ENCODE data around the gene NDRG3.

DNA sequence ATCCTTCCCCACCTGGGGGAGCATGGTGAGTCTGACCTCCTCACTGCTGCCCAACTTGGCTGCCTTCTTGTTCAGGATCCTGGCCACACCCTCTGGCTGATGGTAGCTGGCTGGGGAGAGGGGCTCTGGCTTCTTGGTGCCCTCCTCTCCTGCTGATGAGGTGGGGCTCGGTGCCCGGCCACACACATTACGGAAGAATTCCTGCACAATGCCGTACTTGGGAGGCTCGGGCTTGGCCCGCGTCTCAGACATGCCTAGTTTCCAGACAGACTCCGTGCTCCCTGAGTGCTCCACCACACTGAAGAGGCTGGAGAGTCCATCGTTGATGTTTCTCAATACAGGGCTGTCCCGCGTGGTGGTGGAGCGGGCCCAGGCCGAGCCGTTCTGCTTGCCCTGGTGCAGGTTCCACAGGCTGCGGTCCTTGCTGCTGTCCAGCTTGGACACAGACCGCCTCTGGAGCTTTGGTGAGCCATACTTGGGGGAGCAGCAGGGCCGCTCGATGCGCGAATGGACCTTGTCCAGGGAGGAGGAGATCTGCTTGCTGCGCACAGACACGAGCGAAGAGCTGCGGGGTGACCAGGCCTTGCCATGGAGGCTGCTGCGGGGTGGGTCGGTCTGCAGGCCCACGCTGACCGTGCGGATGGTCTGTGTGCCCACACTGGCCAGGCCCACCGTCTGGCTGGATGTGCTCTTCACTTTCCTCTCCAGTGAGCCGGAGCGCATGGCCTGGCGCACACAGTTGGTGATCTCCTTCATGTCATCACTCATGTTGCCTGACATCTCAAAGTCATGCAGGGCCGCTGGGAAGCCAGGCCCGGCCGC, 47.6 kb upstream of the NDRG3 start:
- TF ChIP-seq SMC3 (IDR thresholded peaks at IDR 0.05; ENCODE audit: low read depth, low read length), result no peak
- TF ChIP-seq, protein P1, sequence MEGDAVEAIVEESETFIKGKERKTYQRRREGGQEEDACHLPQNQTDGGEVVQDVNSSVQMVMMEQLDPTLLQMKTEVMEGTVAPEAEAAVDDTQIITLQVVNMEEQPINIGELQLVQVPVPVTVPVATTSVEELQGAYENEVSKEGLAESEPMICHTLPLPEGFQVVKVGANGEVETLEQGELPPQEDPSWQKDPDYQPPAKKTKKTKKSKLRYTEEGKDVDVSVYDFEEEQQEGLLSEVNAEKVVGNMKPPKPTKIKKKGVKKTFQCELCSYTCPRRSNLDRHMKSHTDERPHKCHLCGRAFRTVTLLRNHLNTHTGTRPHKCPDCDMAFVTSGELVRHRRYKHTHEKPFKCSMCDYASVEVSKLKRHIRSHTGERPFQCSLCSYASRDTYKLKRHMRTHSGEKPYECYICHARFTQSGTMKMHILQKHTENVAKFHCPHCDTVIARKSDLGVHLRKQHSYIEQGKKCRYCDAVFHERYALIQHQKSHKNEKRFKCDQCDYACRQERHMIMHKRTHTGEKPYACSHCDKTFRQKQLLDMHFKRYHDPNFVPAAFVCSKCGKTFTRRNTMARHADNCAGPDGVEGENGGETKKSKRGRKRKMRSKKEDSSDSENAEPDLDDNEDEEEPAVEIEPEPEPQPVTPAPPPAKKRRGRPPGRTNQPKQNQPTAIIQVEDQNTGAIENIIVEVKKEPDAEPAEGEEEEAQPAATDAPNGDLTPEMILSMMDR (IDR thresholded peaks at IDR 0.05), result no peak
- TF ChIP-seq, protein P2, sequence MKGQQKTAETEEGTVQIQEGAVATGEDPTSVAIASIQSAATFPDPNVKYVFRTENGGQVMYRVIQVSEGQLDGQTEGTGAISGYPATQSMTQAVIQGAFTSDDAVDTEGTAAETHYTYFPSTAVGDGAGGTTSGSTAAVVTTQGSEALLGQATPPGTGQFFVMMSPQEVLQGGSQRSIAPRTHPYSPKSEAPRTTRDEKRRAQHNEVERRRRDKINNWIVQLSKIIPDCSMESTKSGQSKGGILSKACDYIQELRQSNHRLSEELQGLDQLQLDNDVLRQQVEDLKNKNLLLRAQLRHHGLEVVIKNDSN (IDR thresholded peaks at IDR 0.05; ENCODE audit: borderline replicate concordance, low read depth), result no peak
- no peak for TF ChIP-seq EZH2phosphoT487 (IDR thresholded peaks at IDR 0.05; ENCODE audit: borderline replicate concordance, low read depth)
- no peak for TF ChIP-seq JUND (IDR thresholded peaks at IDR 0.05)
- TF ChIP-seq, protein P3, sequence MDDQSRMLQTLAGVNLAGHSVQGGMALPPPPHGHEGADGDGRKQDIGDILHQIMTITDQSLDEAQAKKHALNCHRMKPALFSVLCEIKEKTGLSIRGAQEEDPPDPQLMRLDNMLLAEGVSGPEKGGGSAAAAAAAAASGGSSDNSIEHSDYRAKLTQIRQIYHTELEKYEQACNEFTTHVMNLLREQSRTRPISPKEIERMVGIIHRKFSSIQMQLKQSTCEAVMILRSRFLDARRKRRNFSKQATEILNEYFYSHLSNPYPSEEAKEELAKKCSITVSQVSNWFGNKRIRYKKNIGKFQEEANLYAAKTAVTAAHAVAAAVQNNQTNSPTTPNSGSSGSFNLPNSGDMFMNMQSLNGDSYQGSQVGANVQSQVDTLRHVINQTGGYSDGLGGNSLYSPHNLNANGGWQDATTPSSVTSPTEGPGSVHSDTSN (IDR thresholded peaks at IDR 0.05), result no peak
- TF ChIP-seq MXI1 (IDR thresholded peaks at IDR 0.05; ENCODE audit: low read depth, low read length), result no peak
- TF ChIP-seq GABPA (IDR thresholded peaks at IDR 0.05; ENCODE audit: low read depth), result no peak
- TF ChIP-seq RCOR1 (IDR thresholded peaks at IDR 0.05; ENCODE audit: low read length), result no peak
- TF ChIP-seq, protein P4, sequence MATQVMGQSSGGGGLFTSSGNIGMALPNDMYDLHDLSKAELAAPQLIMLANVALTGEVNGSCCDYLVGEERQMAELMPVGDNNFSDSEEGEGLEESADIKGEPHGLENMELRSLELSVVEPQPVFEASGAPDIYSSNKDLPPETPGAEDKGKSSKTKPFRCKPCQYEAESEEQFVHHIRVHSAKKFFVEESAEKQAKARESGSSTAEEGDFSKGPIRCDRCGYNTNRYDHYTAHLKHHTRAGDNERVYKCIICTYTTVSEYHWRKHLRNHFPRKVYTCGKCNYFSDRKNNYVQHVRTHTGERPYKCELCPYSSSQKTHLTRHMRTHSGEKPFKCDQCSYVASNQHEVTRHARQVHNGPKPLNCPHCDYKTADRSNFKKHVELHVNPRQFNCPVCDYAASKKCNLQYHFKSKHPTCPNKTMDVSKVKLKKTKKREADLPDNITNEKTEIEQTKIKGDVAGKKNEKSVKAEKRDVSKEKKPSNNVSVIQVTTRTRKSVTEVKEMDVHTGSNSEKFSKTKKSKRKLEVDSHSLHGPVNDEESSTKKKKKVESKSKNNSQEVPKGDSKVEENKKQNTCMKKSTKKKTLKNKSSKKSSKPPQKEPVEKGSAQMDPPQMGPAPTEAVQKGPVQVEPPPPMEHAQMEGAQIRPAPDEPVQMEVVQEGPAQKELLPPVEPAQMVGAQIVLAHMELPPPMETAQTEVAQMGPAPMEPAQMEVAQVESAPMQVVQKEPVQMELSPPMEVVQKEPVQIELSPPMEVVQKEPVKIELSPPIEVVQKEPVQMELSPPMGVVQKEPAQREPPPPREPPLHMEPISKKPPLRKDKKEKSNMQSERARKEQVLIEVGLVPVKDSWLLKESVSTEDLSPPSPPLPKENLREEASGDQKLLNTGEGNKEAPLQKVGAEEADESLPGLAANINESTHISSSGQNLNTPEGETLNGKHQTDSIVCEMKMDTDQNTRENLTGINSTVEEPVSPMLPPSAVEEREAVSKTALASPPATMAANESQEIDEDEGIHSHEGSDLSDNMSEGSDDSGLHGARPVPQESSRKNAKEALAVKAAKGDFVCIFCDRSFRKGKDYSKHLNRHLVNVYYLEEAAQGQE (IDR thresholded peaks at IDR 0.05; ENCODE audit: low read depth, low read length), result no peak
- no peak for TF ChIP-seq RFX5 (IDR thresholded peaks at IDR 0.05; ENCODE audit: low read length)
- TF ChIP-seq, protein P5, sequence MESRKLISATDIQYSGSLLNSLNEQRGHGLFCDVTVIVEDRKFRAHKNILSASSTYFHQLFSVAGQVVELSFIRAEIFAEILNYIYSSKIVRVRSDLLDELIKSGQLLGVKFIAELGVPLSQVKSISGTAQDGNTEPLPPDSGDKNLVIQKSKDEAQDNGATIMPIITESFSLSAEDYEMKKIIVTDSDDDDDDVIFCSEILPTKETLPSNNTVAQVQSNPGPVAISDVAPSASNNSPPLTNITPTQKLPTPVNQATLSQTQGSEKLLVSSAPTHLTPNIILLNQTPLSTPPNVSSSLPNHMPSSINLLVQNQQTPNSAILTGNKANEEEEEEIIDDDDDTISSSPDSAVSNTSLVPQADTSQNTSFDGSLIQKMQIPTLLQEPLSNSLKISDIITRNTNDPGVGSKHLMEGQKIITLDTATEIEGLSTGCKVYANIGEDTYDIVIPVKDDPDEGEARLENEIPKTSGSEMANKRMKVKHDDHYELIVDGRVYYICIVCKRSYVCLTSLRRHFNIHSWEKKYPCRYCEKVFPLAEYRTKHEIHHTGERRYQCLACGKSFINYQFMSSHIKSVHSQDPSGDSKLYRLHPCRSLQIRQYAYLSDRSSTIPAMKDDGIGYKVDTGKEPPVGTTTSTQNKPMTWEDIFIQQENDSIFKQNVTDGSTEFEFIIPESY (IDR thresholded peaks at IDR 0.05; ENCODE audit: borderline replicate concordance, low read depth), result no peak
